GM23248 (cell line): ENCODE measurements around the gene RAD52.

Experiments
- EZH2 ChIP-seq: fragments of 200-600 bp; sonication (generic); IDR thresholded peaks from 2 replicates; pipeline ENCODE4 v1.6.1; 2018; ENCODE audit warnings: antibody characterized with exemption, mild to moderate bottlenecking; ENCODE audit not compliant: insufficient read depth, poor library complexity, severe bottlenecking
- EZH2phosphoT487 ChIP-seq: fragments of 200-600 bp; sonication (generic); IDR thresholded peaks from 2 replicates; pipeline ENCODE4 v1.6.1; 2018; ENCODE audit warnings: antibody characterized with exemption, moderate library complexity, mild to moderate bottlenecking, low read depth; ENCODE audit not compliant: insufficient read depth

GRCh38 chr12:907413-908185 is 41.9 kb downstream of the RAD52 start:
- TF ChIP-seq EZH2: no peak
- no peak for TF ChIP-seq EZH2phosphoT487
